Transverse colon (tissue), 4 donors: ENCODE data around the gene NPAS3. TPM values are rescaled to one million over a fixed set of nuclear protein-coding genes. Genes with fewer than 3 reads are reported as not detected.

Experiments
- DNase-seq: peaks from one replicate; pipeline ENCODE4 v3.0.0-alpha.2; 2019
- H3K27ac ChIP-seq, 4 donors: fragments of 200-600 bp; sonication (generic); 2 replicates each; pipeline ENCODE4 v1.5.1; 2016 to 2018; ENCODE audit warnings: inconsistent platforms in 4 of 4
- H3K27me3 ChIP-seq: fragments of 200-600 bp; sonication (generic); 2 replicates; pipeline ENCODE4 v1.5.1; 2017; ENCODE audit warnings: inconsistent platforms
- H3K36me3 ChIP-seq, 4 donors: fragments of 200-600 bp; sonication (generic); 2 replicates each; pipeline ENCODE4 v1.5.1; 2017 to 2019; ENCODE audit warnings: inconsistent platforms in 4 of 4
- H3K4me1 ChIP-seq, 4 donors: fragments of 200-600 bp; sonication (generic); 2 replicates each; pipeline ENCODE4 v1.5.1; 2017 to 2020; ENCODE audit warnings: inconsistent platforms in 4 of 4
- H3K4me3 ChIP-seq, 4 donors: fragments of 200-600 bp; sonication (generic); 1 replicate in 1 of 4; 2 replicates in 3 of 4; pipeline versions ENCODE4 v1.5.1 to v1.6.1; 2017 to 2019; ENCODE audit warnings: inconsistent platforms in 4 of 4
- H3K9me3 ChIP-seq, 2 donors: fragments of 200-600 bp; sonication (generic); 2 replicates each; pipeline ENCODE4 v1.5.1; 2017 to 2019; ENCODE audit warnings: inconsistent platforms in 2 of 2
- CTCF ChIP-seq, 5 experiments: fragments of 200-600 bp in 3 of 5; fragments of 450-650 bp in 2 of 5; sonication (generic) in 3 of 5; IDR thresholded peaks; 1 replicate in 2 of 5; 2 replicates in 3 of 5; pipeline ENCODE4 v1.5.1; 2016 to 2017; ENCODE audit warnings: antibody characterized with exemption in 5 of 5, inconsistent platforms in 3 of 5, mild to moderate bottlenecking in 2 of 5, moderate library complexity in 1 of 5
- EP300 ChIP-seq: sonication (generic); formaldehyde crosslinking; IDR thresholded peaks from one replicate; pipeline ENCODE4 v1.6.1; 2017; ENCODE audit warnings: antibody characterized with exemption, low read depth
- POLR2A ChIP-seq: fragments of 450-650 bp; IDR thresholded peaks from one replicate; pipeline ENCODE4 v1.6.1; 2016; ENCODE audit warnings: antibody characterized with exemption, mild to moderate bottlenecking, moderate library complexity
- POLR2AphosphoS5 ChIP-seq, 3 donors: sonication (generic); formaldehyde crosslinking; IDR thresholded peaks; one replicate each; pipeline ENCODE4 v1.6.1; 2016; ENCODE audit warnings: antibody characterized with exemption in 3 of 3
- WGBS, 2 donors: methylation state at CpG; one replicate each; pipeline ENCODE4 v1.1.5; 2018; ENCODE audit warnings: low coverage in 1 of 2; 5-methylcytosine and 5-hydroxymethylcytosine counted together
- in situ Hi-C, 4 donors: fragments of 200-750 bp; cut with MboI; loops; one replicate each; pipeline versions ENCODE4 v1.15.0 to v1.15.1; 2017; ENCODE audit warnings: low sequenced_read_pairs in 3 of 4, low pct_ligation_motif_present in 1 of 4, low pct_unique_long_range_greater_than_20kb in 1 of 4
- intact Hi-C: fragments of 100-400 bp; cut with DNase I; formaldehyde crosslinking; loops from one replicate; pipeline ENCODE4 v1.15.1; 2023; ENCODE audit warnings: low total_unique reads
- total RNA-seq, 4 donors: library from RNA; depleted of rRNA; stranded (reverse); fragments of >200 nt; gene quantifications; one replicate each; pipeline ENCODE4 v1.1.0, GENCODE V29; 2016

The NPAS3 gene
- total RNA-seq, 4 donors from 2014 or later, result 0.96 to 6.4 (median 1.8) TPM

GRCh38 chr14:33793398-33794110 lies 854.9 kb downstream of the NPAS3 start:
- Histone ChIP-seq H3K4me1 (peaks cover 0 to 13% (median 2%) of the 10 kb centered on the region in 4 donors), H3K36me3 (no peaks in the 10 kb centered on the region), H3K4me3 (no peak overlapping the region), H3K9me3 (no peaks in the 10 kb centered on the region), H3K27ac (peak overlapping the region in 2 of 4 donors; percentile 5 to 32), H3K27me3 (no peaks in the 10 kb centered on the region)
- in situ Hi-C loops, result loop anchor here (5.0 to 25.0 kb wide), 7 partner anchors 306 to 1219 kb away; no protein-coding TSS in a partner anchor
- TF ChIP-seq CTCF (IDR thresholded peaks at IDR 0.05), result no peak
- no peak for TF ChIP-seq POLR2A
- no peak for TF ChIP-seq EP300
- TF ChIP-seq POLR2AphosphoS5 (IDR thresholded peaks at IDR 0.05), result no peak
- DNase-seq, result no peak
- intact Hi-C loops, result loop anchor here (5.0 kb wide), 1 partner anchor 1216 kb away; no protein-coding TSS in a partner anchor
- WGBS, 2 donors, result 79 to 81% methylated on average over 6 to 11 of the region's 11 CpGs

GRCh38 chr14:33794791-33795305 lies 856.2 kb downstream of the NPAS3 start:
- no peak for TF ChIP-seq POLR2A
- no peak for TF ChIP-seq CTCF (IDR thresholded peaks at IDR 0.05)
- TF ChIP-seq EP300, result no peak
- no peak for TF ChIP-seq POLR2AphosphoS5 (IDR thresholded peaks at IDR 0.05)
- Histone ChIP-seq H3K4me1 (peaks cover 0 to 13% (median 3%) of the 10 kb centered on the region in 4 donors), H3K27ac (no peak overlapping the region), H3K9me3 (no peaks in the 10 kb centered on the region), H3K4me3 (no peak overlapping the region), H3K36me3 (no peaks in the 10 kb centered on the region), H3K27me3 (peaks cover 7% of the 10 kb centered on the region)
- WGBS, 2 donors, result 73% methylated on average over 1 of the region's 1 CpG; no CpG with 5 or more reads in 1 of the 2 donors
- in situ Hi-C loops (loop anchor here (5.0 to 25.0 kb wide), 7 partner anchors 308 to 1220 kb away; no protein-coding TSS in a partner anchor), intact Hi-C loops (loop anchor here (5.0 kb wide), 1 partner anchor 1218 kb away; no protein-coding TSS in a partner anchor)
- DNase-seq, result no peak

- Histone ChIP-seq H3K4me3 (no peak overlapping the region), H3K27ac (no peak overlapping the region), H3K36me3 (no peaks in the 10 kb centered on the region), H3K27me3 (peaks cover 22% of the 10 kb centered on the region), H3K4me1 (peaks cover 0 to 13% (median 5%) of the 10 kb centered on the region in 4 donors), H3K9me3 (no peaks in the 10 kb centered on the region)
- intact Hi-C loops, result no loop called here
- WGBS, 2 donors, result 59 to 61% methylated on average over 2 to 3 of the region's 3 CpGs
- no peak for TF ChIP-seq EP300
- no peak for TF ChIP-seq CTCF (IDR thresholded peaks at IDR 0.05)
- TF ChIP-seq POLR2A, result no peak
- TF ChIP-seq POLR2AphosphoS5 (IDR thresholded peaks at IDR 0.05), result no peak
- in situ Hi-C loops, result loop anchor here (10.0 to 25.0 kb wide), 6 partner anchors 309 to 1222 kb away; no protein-coding TSS in a partner anchor
- DNase-seq, result no peak
These were observed 857.7 kb downstream of the NPAS3 start for GRCh38 chr14:33796356-33796755.

- TF ChIP-seq POLR2AphosphoS5 (IDR thresholded peaks at IDR 0.05) (no peak), CTCF (IDR thresholded peaks at IDR 0.05) (no peak), EP300 (no peak), POLR2A (no peak)
- Histone ChIP-seq H3K4me3 (peak overlapping the region in 2 of 4 donors; percentile 14 to 33), H3K27ac (no peak overlapping the region), H3K9me3 (no peaks in the 10 kb centered on the region), H3K4me1 (peaks cover 0 to 6% (median 0%) of the 10 kb centered on the region in 4 donors), H3K27me3 (peaks cover 23% of the 10 kb centered on the region), H3K36me3 (no peaks in the 10 kb centered on the region)
- no peak for DNase-seq
- intact Hi-C loops, result no loop called here
- WGBS, 2 donors, result 73% methylated on average over 65 of the region's 100 CpGs; no CpG with 5 or more reads in 1 of the 2 donors
- in situ Hi-C loops, result loop anchor here (10.0 to 25.0 kb wide), 6 partner anchors 313 to 1225 kb away; no protein-coding TSS in a partner anchor
These were observed 861.3 kb downstream of the NPAS3 start for GRCh38 chr14:33799705-33800570.
